IPS-15b (cell line): ENCODE measurements around the gene HPD.

ENCODE experiments used
- H3K27me3 ChIP-seq: one replicate; pipeline ENCODE4 v1.6.1; 2013; ENCODE audit warnings: low read length; ENCODE audit not compliant: control insufficient read depth, insufficient read depth
- H3K36me3 ChIP-seq: one replicate; pipeline ENCODE4 v1.6.1; 2013; ENCODE audit warnings: low read length; ENCODE audit not compliant: control insufficient read depth, insufficient read depth
- H3K4me1 ChIP-seq: one replicate; pipeline ENCODE4 v1.6.1; 2013; ENCODE audit warnings: mild to moderate bottlenecking, low read length; ENCODE audit not compliant: control insufficient read depth, insufficient read depth
- H3K4me3 ChIP-seq: one replicate; pipeline ENCODE4 v1.5.1; 2013; ENCODE audit warnings: low read depth, low read length
- H3K9ac ChIP-seq: one replicate; pipeline ENCODE4 v1.6.1; 2013; ENCODE audit warnings: low read depth, mild to moderate bottlenecking, low read length
- H3K9me3 ChIP-seq: one replicate; pipeline ENCODE4 v1.6.1; 2013; ENCODE audit warnings: mild to moderate bottlenecking, low read length; ENCODE audit not compliant: control insufficient read depth, insufficient read depth

The HPD gene

GRCh38 chr12:121798787-121799155 lies 59.9 kb downstream of the HPD start:
- H3K9ac ChIP-seq = peak overlapping the region; percentile 13
- peak overlapping the region; percentile 62 for H3K4me3 ChIP-seq
- no peaks in the 10 kb centered on the region for H3K27me3 ChIP-seq
- no peaks in the 10 kb centered on the region for H3K9me3 ChIP-seq
- peaks cover 20% of the 10 kb centered on the region for H3K4me1 ChIP-seq
- H3K36me3 ChIP-seq = peaks cover 17% of the 10 kb centered on the region

GRCh38 chr12:121797937-121798786 lies 60.5 kb downstream of the HPD start:
- no peaks in the 10 kb centered on the region for H3K27me3 ChIP-seq
- no peaks in the 10 kb centered on the region for H3K9me3 ChIP-seq
- peaks cover 17% of the 10 kb centered on the region for H3K36me3 ChIP-seq
- H3K9ac ChIP-seq = peak overlapping the region; percentile 13
- peaks cover 20% of the 10 kb centered on the region for H3K4me1 ChIP-seq
- H3K4me3 ChIP-seq = peak overlapping the region; percentile 62

GRCh38 chr12:121796855-121797751 lies 61.6 kb downstream of the HPD start:
- peaks cover 17% of the 10 kb centered on the region for H3K36me3 ChIP-seq
- peak overlapping the region; percentile 62 for H3K4me3 ChIP-seq
- peaks cover 20% of the 10 kb centered on the region for H3K4me1 ChIP-seq
- no peaks in the 10 kb centered on the region for H3K27me3 ChIP-seq
- no peaks in the 10 kb centered on the region for H3K9me3 ChIP-seq
- peak overlapping the region; percentile 13 for H3K9ac ChIP-seq

GRCh38 chr12:121795034-121795968 lies 63.4 kb downstream of the HPD start:
- Histone ChIP-seq H3K36me3 (peaks cover 17% of the 10 kb centered on the region), H3K4me1 (peaks cover 21% of the 10 kb centered on the region), H3K4me3 (peak overlapping the region; percentile 48), H3K27me3 (no peaks in the 10 kb centered on the region), H3K9ac (peak overlapping the region; percentile 70), H3K9me3 (no peaks in the 10 kb centered on the region)

- Histone ChIP-seq H3K9me3 (no peaks in the 10 kb centered on the region), H3K27me3 (no peaks in the 10 kb centered on the region), H3K4me3 (peak overlapping the region; percentile 48), H3K36me3 (peaks cover 17% of the 10 kb centered on the region), H3K9ac (peak overlapping the region; percentile 70), H3K4me1 (peaks cover 24% of the 10 kb centered on the region)
Observed at GRCh38 chr12:121794534-121795033, 64.1 kb downstream of the HPD start.

- no peaks in the 10 kb centered on the region for H3K9me3 ChIP-seq
- peaks cover 18% of the 10 kb centered on the region for H3K36me3 ChIP-seq
- H3K4me1 ChIP-seq = peaks cover 24% of the 10 kb centered on the region
- peak overlapping the region; percentile 79 for H3K4me3 ChIP-seq
- H3K27me3 ChIP-seq = no peaks in the 10 kb centered on the region
- peak overlapping the region; percentile 73 for H3K9ac ChIP-seq
Observed at GRCh38 chr12:121793838-121794533, 64.7 kb downstream of the HPD start.

GRCh38 chr12:121793440-121793837 lies 65.2 kb downstream of the HPD start, which contains the start of gene RHOF:
Gene RHOF, minus strand, starts transcription at chr12:121793688. Its CDS starts 55 bp downstream, at chr12:121793633.
- Histone ChIP-seq H3K9ac (peak within 1 kb of the TSS; percentile 73), H3K36me3 (peaks cover 14% of the 10 kb centered on the region), H3K4me1 (peaks cover 19% of the 10 kb centered on the region), H3K9me3 (no peaks in the 10 kb centered on the region), H3K27me3 (no peaks in the 10 kb centered on the region), H3K4me3 (peak within 1 kb of the TSS; percentile 79)

- H3K4me3 ChIP-seq = peak overlapping the region; percentile 79
- H3K4me1 ChIP-seq = peaks cover 14% of the 10 kb centered on the region
- no peaks in the 10 kb centered on the region for H3K9me3 ChIP-seq
- peaks cover 14% of the 10 kb centered on the region for H3K36me3 ChIP-seq
- no peaks in the 10 kb centered on the region for H3K27me3 ChIP-seq
- H3K9ac ChIP-seq = peak overlapping the region; percentile 49
Observed at GRCh38 chr12:121792607-121793439, 65.8 kb downstream of the HPD start.

GRCh38 chr12:121791671-121792551 lies 66.7 kb downstream of the HPD start:
- H3K36me3 ChIP-seq = peaks cover 18% of the 10 kb centered on the region
- H3K9me3 ChIP-seq = no peaks in the 10 kb centered on the region
- H3K4me1 ChIP-seq = peaks cover 12% of the 10 kb centered on the region
- no peaks in the 10 kb centered on the region for H3K27me3 ChIP-seq
- H3K9ac ChIP-seq = no peak overlapping the region
- H3K4me3 ChIP-seq = peak overlapping the region; percentile 79
